ENCODE results near the gene AARS2. TPM values are rescaled to one million over a fixed set of nuclear protein-coding genes. Genes with fewer than 3 reads are reported as not detected.

Gene AARS2
- total and polyA plus RNA-seq, 2 of the 4 experiments (the other 2 are of a cell fraction) = 9.1 to 10.4 TPM

- Histone ChIP-seq H3K23ac (ENCODE audit: low read depth, low read length) (no peak overlapping the region), H2AK5ac (ENCODE audit: low read depth, low read length) (no peak overlapping the region), H3K36me3 (ENCODE audit: control insufficient read depth, insufficient read depth, low read length) (no peaks in the 10 kb centered on the region), H2BK120ac (ENCODE audit: low read depth, low read length) (no peak overlapping the region), H3K9me1 (ENCODE audit: insufficient read depth, low read length) (no peaks in the 10 kb centered on the region), H3K56ac (ENCODE audit: extremely low read depth, insufficient read depth, low read length) (no peak overlapping the region), H3K9me3 (ENCODE audit: control insufficient read depth, insufficient read depth, low read length) (no peaks in the 10 kb centered on the region), H2BK15ac (ENCODE audit: low read depth, low read length) (no peak overlapping the region), H3K4ac (ENCODE audit: low read depth, low read length) (no peak overlapping the region), H2AFZ (replicated peaks; ENCODE audit: low read length, poor library complexity) (no peak overlapping the region), H4K91ac (ENCODE audit: insufficient read depth, low read depth, low read length) (no peak overlapping the region), H3K9ac (ENCODE audit: low read depth, low read length) (no peak overlapping the region), H4K5ac (ENCODE audit: low read depth, low read length) (no peak overlapping the region), H2AK9ac (replicated peaks; ENCODE audit: low read depth, low read length, poor library complexity) (no peak overlapping the region), H4K8ac (ENCODE audit: low read depth in 2 of 2, low read length in 2 of 2) (no peak overlapping the region), H2BK5ac (ENCODE audit: low read depth, low read length, poor library complexity, severe bottlenecking) (no peak overlapping the region), H3K27ac (ENCODE audit: insufficient read depth, low read length) (no peak overlapping the region), H3K4me3 (ENCODE audit: insufficient read depth, low read depth, low read length) (no peak overlapping the region), H3K14ac (replicated peaks; ENCODE audit: low read depth, low read length) (no peak overlapping the region), H3K27me3 (ENCODE audit: control insufficient read depth, insufficient read depth, low read length) (peaks cover 55% of the 10 kb centered on the region), H2BK20ac (ENCODE audit: low read depth, low read length) (no peak overlapping the region), H3K4me1 (ENCODE audit: control insufficient read depth, insufficient read depth, low read length) (no peaks in the 10 kb centered on the region), H4K20me1 (ENCODE audit: insufficient read depth, low read length) (no peaks in the 10 kb centered on the region), H3K79me1 (ENCODE audit: low read depth in 1 of 2, low read length in 2 of 2) (no peaks in the 10 kb centered on the region), H3K4me2 (ENCODE audit: low read depth, low read length) (no peak overlapping the region), H3K18ac (ENCODE audit: low read depth, low read length) (no peak overlapping the region)
- TF ChIP-seq MAFK (IDR thresholded peaks at IDR 0.05; ENCODE audit: low read depth, low read length) (no peak), CHD1 (IDR thresholded peaks at IDR 0.05; ENCODE audit: low read depth, low read length) (no peak), CEBPB (IDR thresholded peaks at IDR 0.05; ENCODE audit: low read depth, low read length) (no peak), FOS (IDR thresholded peaks at IDR 0.05; ENCODE audit: low read depth, low read length) (no peak), SMC3 (IDR thresholded peaks at IDR 0.05; ENCODE audit: low read depth, low read length) (no peak)
- TF ChIP-seq, protein P1, sequence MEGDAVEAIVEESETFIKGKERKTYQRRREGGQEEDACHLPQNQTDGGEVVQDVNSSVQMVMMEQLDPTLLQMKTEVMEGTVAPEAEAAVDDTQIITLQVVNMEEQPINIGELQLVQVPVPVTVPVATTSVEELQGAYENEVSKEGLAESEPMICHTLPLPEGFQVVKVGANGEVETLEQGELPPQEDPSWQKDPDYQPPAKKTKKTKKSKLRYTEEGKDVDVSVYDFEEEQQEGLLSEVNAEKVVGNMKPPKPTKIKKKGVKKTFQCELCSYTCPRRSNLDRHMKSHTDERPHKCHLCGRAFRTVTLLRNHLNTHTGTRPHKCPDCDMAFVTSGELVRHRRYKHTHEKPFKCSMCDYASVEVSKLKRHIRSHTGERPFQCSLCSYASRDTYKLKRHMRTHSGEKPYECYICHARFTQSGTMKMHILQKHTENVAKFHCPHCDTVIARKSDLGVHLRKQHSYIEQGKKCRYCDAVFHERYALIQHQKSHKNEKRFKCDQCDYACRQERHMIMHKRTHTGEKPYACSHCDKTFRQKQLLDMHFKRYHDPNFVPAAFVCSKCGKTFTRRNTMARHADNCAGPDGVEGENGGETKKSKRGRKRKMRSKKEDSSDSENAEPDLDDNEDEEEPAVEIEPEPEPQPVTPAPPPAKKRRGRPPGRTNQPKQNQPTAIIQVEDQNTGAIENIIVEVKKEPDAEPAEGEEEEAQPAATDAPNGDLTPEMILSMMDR (conservative IDR thresholded peaks at IDR 0.05; ENCODE audit: low read depth, low read length) = no peak
- TF ChIP-seq, protein P2, sequence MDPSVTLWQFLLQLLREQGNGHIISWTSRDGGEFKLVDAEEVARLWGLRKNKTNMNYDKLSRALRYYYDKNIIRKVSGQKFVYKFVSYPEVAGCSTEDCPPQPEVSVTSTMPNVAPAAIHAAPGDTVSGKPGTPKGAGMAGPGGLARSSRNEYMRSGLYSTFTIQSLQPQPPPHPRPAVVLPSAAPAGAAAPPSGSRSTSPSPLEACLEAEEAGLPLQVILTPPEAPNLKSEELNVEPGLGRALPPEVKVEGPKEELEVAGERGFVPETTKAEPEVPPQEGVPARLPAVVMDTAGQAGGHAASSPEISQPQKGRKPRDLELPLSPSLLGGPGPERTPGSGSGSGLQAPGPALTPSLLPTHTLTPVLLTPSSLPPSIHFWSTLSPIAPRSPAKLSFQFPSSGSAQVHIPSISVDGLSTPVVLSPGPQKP (IDR thresholded peaks at IDR 0.05; ENCODE audit: borderline replicate concordance, low read depth, low read length) = no peak
- CTCF ChIA-PET = no interaction called here
- DNase-seq (no peak), ATAC-seq (ENCODE audit: low read depth) (no peak)
- WGBS, 2 experiments (ENCODE audit: extremely low coverage in 2 of 2, insufficient read length in 1 of 2) = no CpG with 5 or more reads among the region's 8 CpGs
- intact Hi-C loops (cut with micrococcal nuclease) (no loop called here), dilution Hi-C loops (cut with HindIII; ENCODE audit: low sequenced_read_pairs, unreplicated experiment) (no loop called here), in situ Hi-C loops (cut with MboI; ENCODE audit: low sequenced_read_pairs) (no loop called here)
- BruUV-seq (replicated peaks) = no TSS peak
- POLR2A ChIA-PET (ENCODE audit: unreplicated experiment) = no interaction called here
Observed at GRCh38 chr6:44341095-44341890, 28.1 kb upstream of the AARS2 start.

All from IMR-90 (cell line).